Renal pelvis (tissue), 4 donors: ENCODE results near the gene PALM. TPM values are rescaled to one million over a fixed set of nuclear protein-coding genes. Genes with fewer than 3 reads are reported as not detected.
"Not testable (repeated sequence)": the region's sequence is repeated elsewhere in the genome, so short reads cannot be mapped to it uniquely, and the experiment has no call there.

Experiments used
- DNase-seq: peaks from one replicate; pipeline ENCODE4 v3.0.0-alpha.2; 2013
- polyA plus RNA-seq, 3 donors: library from polyadenylated mRNA; unstranded; fragments of 120-200 nt; gene quantifications; one replicate each; pipeline ENCODE4 v1.2.1, GENCODE V29; 2013; ENCODE audit not compliant: insufficient read length in 3 of 3

Gene PALM
- polyA plus RNA-seq, 3 donors = 89.8 to 119 (median 113) TPM

DNA sequence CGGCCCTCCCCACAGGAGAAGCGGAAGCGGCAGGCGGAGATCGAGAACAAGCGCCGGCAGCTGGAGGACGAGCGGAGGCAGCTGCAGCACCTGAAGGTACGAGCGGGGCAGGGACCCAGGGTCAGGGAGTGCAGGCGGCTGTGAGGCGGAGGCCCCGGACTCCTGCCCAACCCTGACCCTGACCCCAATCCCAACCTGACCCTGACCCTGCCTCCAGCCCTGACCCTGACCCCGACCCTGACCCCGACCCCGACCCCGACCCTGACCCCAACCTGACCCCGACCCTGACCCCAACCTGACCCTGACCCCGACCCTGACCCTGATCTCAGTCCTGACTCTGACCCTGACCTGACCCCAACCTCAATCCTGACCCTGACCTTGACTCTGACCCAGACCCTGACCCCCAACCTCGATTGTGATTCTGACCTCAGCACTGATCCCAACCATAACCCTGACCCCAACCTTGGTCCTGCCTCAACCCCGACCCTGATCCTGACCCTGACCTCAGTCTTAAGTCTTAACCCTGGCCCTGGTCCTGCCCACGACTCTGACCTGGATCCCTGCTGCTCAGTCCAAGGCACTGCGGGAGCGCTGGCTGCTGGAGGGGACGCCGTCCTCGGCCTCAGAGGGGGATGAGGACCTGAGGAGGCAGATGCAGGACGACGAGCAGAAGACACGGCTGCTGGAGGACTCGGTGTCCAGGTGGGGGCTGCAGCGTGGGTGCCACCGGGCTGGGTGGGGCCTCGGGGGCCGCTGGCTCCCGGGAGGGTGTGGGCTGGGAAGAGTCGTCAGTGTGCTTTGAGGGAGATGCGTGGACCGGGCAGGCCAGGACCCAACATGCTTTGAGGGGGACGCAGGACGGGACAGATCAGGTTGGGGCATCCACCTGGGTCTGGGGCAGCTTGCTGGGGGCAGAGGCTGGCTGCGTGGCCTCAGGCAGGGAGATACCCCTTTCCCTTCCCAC lies 18.5 kb downstream of the PALM start:
- DNase-seq = no peak

DNA sequence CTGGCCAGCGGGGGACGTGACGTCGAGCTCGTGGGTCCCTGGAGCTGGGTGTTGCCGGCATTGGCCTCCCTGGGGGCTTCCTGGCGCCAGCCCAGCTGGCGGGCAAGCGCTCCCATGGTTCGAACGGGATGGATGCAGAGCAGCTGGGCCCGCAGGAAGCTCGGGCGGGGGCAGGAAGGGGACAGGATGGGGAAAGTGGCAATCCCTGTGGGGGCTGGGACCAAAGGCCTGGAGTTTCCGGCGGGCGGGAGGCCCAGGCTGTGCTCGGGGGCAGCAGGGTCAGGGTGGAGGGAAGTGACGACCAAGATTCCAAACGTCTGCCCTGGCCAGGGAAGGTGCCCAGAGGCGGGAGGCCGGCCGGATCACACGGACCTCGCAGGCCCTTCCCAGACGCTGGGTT lies 19.3 kb downstream of the PALM start:
- DNase-seq = no peak

DNA sequence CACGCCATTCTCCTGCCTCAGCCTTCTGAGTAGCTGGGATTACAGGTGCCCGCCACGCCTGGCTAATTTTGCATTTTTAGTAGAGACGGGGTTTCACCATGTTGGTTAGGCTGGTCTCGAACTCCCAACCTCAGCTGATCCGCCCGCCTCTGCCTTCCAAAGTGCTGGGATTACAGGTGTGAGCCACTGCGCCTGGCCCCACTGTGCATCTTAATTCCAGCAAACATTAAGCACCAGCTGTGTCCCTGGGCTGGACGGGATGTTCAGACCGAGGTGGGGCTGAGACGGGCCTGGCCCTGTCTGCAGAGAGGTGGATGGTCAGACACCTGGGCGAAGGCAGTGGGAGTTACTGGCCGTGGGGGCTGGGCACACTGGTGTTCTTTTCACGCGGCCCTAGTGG lies 20.8 kb downstream of the PALM start:
- not testable (repeated sequence) for DNase-seq

DNA sequence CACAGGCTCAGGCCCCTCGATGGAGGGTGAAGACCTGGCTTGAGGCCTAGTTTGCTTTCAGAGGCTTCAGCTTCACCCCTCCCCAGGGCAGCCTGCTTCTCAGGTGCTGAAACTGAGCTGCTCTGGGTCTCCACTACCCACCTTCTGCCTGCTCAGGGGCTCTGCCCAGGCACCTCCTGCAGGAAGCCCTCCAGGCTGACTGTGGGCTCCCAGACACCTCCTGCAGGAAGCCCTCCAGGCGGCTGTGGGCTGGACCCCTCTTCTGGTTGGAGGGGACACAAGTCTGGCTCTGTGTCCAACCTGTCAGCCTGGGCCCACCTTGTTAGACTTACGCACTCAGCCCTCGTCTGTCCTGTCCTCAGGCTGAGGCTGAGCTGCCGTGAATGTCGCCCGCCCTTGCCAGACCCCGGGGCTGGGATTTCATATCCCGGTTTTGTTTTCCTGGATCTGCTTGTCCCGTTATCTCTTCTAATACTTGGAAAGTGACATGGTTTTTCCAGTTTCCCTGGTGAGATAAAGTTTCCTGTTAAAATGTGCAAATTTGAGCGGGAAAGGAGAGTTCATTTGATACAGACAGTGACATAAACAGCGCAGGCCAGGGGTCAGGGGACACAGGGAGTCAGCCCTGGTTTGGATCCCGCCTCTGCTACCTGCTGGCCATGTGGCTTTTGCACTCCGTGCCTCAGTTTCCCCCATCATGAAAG lies 21.4 kb downstream of the PALM start:
- no peak for DNase-seq

DNA sequence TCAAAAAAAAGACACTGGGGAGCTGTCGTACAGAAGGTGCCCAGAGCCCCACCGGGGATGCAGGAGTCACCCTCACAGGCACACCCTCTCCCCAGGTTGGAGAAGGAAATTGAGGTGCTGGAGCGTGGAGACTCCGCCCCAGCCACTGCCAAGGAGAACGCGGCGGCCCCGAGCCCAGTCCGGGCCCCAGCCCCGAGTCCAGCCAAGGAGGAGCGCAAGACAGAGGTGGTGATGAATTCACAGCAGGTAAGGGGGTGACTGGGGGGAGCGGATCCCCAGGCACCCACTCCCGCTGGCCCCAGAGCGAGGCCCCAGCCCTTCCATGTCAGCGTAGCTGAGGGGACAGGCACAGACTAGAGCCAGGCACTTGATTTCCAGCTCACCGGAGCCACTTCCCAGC lies 22.3 kb downstream of the PALM start:
- no peak for DNase-seq

DNA sequence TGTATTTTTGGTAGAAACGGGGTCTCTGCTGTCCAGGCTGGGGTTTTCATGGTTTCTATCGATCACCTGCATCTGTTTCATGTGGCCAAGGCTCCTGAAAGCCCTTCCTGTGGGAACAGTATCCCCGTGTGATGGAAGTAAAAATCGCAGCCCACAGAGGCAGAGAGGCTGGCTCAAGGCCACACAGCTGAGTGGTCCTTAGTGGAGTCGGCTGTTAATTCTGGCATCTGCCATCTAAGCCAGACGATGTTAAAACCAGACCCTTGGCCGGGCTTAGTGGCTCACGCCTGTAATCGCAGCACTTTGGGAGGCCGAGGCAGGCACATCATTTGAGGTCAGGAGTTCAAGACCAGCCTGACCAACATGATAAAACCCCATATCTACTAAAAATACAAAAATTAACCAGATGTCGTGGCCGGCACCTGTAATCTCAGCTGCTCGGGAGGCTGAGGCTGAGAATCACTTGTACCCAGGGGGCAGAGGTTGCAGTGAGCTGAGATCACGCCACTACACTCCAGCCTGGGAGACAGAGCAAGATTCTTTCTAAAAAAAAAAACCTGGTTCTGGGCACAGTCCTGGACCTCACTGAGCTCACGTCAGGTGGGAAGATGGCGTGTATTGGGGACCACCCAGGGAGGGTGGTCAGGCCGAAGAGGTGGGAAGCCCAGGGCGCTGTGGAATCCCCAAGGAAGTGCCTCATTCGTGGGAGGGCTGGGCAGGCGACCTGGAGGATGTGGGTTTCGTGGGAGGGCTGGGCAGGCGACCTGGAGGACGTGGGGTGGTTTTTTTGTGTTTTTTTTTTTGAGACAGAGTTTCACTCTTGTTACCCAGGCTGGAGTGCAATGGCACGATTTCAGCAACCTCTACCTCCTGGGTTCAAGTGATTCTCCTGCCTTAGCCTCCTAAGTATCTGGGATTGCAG lies 23.7 kb downstream of the PALM start:
- no peak for DNase-seq

DNA sequence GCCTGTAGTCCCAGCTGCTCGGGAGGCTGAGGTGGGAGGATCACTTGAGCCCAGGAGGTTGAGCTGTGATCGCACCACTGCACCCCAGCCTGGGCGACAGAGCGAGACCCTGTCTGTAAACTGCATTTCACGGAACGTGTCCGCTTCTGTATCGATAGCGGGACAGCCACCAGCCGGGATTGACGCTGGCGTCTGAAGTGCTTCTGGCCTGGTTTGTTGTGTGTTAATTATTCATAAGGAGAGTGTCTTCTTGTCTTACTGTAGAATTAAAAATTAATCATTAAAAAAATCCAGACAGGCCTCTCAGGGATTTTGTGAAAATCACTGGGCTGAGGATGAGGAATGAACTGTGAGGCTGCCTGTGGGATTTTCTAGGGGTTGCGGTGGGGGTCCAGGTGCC lies 26.0 kb downstream of the PALM start:
- no peak for DNase-seq

DNA sequence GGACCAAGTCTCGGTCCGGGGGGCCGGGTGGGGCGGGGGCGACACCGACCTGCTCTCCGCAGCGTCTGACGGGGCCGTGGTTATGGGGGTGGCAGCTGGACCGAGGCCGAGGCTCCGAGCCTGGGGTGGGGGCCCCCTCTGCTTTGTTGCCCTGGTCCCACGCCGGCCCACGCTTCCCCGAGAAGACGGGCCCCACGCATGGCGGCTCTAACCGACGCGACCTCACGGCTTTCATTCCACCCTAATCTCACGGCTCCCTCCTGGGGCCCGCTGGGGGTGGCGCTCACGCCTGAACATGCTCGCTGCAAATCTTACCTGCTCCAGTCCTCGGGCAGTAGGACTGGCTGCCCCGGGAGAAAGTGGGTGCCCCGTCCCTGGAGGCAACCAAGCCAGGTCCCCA lies 27.4 kb downstream of the PALM start:
- DNase-seq = no peak

DNA sequence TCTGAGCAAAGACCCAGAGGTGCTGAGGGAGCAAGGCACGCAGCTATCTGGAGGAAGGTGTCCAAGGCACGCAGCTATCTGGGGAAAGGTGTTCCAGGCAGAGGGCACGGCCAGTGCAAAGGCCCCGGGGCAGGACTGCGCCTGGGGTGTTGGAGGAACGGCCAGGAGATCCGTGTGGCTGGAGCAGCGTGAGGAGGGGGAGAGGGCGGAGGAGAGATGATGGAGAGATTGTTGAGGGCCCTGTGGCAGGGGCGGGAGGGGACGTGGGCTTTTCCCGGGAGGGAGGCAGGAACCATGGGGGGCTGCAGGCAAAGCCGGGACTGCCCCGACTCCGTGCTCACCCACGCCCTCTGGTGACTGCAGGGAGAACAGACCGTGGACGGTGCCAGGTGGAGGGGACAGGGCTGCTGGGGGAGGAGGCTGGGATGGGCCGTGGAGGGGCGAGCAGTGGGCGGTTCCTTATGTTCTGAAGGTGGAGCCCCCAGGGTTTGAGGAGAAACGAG lies 28.9 kb downstream of the PALM start:
- no peak for DNase-seq

DNA sequence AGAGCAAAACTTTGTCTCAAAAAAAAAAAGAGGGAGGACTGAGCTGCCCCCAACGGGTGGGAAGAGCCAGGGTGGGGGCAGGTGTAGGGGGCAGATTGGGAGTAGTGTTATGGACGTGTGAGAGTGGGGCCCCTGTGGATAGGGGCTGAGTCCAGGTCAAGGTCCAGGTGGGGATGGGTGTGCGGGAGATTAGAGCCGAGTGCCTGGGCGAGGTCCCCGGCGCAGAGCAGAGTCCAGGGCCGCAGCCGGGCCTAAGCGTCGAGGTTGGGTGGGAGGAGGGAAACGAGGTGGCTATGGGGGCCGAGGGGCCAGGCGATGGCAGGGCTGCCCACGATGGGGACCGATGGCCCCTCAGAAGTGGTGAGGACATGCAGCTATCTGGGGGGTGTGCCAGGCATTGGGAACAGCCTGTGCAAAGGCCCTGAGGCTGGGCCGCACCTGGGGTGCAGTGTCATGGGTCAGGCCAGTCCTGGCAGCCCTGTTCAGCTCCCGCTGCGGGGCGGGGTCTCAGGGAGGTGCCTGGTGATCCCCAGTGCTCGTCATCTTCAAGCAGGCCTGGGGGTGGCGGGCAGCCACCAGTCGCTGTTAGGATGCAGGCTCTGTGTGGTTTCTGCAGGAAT lies 29.9 kb downstream of the PALM start:
- DNase-seq = no peak

DNA sequence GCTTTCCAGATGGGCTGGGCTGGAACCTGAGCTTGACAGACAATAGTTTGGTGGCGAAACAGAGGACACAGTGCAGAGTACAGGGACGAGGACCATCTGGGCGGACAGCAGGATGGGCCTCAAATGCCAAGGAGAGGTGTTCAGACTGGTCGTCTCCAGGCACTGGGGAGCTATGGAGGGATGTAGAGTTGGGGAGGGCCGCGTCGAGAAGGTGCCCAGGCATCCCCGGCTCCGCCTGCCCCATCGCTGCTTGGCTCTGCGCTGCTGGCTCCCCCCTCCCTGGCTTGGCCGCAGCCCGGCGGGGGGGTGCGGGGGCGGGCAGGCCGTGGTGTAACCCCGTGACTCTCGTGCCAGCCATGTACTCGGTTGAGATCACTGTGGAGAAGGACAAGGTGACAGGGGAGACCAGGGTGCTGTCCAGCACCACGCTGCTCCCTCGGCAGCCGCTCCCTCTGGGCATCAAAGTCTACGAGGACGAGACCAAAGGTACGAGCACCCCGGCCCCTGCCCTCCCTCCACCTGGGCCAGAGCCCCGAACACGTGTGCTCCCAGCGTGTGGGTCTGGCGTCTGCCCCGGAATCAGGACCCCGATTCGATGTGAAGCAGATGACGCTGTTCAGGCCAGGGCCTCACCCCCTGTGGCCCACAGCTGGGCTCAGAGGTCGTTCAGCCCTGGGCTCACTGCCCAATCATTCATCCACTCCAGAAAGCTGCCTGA lies 31.4 kb downstream of the PALM start:
- no peak for DNase-seq

DNA sequence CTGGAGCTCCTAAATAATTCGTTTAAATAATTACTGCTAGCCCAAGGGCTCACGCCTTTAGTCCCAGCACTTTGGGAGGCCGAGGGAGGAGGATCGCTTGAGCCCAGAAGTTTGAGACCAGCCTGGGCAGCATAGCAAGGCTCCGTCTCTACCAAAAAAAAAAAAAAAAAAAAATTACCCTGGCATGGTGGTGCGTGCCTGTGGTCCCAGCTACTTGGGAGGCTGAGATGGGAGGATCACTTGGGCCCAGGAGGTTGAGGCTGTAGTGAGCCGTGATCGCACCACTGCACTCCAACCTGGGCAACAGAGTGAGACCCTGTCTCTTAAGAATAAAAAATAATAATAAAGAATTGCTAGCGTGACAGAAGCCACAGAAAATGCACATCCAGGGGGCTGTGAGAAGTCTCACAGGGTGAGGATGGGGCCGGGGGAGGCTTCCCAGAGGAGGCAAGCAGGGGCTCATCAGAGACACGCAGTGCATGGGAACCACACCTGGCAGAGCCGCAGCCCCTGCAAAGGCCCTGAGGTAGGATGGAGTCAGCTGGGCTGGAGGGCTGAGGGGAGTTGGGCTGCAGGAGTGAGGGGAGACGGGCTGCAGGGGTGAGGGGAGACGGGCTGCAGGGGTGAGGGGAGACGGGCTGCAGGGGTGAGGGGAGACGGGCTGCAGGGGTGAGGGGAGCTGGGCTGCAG lies 32.2 kb downstream of the PALM start:
- not testable (repeated sequence) for DNase-seq

DNA sequence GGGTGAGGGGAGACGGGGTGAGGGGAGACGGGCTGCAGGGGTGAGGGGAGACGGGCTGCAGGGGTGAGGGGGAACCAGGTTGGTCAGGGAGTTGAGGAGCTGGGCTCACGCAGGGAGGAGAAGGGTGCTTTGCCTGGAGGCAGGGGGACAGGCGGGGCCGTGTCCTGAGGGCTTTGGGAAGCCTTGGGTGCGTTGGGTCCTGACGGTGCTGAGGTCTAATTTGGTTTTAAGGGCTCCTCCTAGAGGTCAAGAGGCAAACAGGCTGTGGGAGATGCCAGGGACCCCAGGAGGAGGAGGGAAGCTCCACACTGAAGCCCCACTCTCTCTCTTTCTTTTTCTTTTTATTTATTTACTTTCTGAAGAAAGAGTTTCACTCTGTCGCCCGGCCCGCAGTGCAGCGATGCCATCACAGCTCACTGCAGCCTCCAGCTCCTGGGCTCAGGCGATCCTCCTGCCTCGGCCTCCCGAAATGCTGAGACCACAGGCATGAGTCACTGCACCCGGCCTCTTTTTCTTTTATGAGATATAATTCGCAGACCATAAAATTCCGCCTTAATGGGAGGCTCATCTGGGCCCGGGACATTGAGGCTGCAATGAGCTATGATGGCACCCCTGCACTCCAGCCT lies 32.9 kb downstream of the PALM start:
- DNase-seq = no peak

DNA sequence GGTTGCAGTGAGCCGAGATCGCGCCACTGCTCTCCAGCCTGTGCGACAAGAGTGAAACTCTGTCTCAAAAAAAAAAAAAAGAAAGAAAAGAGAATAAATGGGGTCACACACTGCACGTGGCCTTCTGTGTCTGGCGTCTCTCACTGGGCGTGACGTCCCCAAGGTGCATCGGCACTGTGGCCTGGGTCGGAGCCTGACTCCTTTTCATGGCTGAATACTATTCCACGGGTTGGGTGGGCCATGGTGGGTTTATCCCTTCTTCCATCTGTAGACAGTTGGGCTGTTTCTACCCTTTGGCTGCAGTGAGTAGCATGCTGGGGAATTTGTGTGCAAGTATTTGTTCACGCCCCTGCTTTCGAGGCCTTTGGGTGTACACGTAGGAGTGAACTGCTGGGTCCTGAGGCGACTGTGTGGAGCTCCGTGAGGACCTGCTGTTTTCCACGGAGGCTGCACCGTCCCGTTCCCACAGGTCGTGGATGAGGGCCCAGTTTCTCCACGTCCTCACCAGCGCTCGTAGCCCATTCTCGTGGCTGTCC lies 33.9 kb downstream of the PALM start:
- DNase-seq = no peak

DNA sequence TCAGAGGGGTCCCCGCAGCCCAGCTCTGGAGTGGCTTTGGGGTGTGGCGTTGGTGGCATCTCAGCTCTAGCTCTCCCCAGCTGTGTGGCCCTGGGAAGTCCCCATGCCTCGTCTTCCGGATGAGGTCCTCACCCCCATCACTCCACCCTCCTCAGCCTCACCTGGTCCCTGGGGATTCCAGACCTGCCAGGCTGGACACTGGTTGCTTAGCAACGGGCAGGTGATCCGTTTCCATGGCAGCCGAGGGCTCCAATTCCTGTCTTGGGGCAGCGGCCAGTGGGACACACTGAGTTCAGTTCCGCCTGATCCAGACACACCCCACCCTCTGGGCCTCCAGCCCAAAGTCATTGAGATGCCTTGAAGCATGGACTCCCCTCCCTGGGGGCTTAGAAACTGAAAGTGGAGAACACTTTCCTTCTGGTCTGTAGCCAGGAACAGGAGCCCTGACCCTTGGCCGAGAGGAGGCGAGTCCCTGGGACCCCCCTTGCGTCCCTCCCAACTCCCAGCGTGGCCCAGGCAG lies 34.5 kb downstream of the PALM start:
- DNase-seq = peak; percentile 81

DNA sequence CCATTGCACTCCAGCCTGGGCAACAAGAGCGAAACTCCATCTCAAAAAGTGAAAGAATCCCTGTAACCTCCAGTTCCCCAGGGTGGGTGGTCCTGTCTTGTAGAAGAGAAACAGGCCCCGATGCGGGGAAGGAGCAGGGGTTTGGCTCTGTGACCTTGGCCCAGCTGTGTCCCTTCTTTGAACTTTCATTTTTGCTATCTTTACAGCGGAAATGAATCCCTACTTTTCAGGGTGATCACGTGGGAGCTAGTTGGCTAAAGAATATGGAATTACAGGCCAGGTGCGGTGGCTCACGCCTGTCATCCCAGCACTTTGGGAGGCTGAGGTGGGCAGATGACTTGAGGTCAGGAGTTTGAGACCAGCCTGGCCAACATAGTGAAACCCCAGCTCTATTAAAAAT lies 36.4 kb downstream of the PALM start:
- not testable (repeated sequence) for DNase-seq

DNA sequence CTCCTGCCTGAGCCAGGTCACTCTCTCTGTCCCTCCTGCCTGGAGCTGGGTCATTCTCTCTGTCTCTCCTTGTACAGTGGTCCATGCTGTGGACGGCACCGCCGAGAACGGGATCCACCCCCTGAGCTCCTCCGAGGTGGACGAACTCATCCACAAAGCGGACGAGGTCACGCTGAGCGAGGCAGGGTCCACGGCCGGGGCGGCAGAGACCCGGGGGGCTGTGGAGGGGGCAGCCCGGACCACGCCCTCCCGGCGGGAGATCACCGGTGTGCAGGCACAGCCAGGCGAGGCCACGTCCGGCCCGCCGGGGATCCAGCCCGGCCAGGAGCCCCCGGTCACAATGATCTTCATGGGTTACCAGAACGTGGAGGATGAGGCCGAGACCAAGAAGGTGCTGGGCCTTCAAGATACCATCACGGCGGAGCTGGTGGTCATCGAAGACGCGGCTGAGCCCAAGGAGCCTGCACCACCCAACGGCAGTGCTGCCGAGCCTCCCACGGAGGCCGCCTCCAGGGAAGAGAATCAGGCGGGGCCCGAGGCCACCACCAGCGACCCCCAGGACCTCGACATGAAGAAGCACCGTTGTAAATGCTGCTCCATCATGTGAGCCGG lies 37.6 kb downstream of the PALM start:
- DNase-seq = no peak

DNA sequence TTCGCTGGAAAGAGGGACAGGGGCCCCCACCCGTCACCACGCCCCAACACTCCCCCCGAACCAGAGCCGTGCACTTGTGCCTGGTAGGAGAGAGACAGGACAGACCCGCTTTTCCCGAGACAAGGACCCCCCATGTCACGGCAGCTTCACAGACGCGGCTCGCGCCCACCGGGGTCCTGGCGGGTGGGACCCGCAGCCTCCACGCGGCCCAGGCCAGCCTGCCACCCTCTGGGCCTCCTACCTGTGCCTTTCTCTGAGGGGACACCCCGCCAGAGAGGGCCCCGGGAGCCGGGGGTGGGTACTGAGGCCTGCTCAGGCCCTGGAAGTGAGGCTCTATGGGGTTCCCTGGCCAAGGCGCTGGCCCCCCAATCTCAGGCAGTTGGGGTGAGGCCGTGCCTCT lies 38.2 kb downstream of the PALM start:
- no peak for DNase-seq
